ENCODE data around the gene ABCC1.

The ABCC1 gene

DNA sequence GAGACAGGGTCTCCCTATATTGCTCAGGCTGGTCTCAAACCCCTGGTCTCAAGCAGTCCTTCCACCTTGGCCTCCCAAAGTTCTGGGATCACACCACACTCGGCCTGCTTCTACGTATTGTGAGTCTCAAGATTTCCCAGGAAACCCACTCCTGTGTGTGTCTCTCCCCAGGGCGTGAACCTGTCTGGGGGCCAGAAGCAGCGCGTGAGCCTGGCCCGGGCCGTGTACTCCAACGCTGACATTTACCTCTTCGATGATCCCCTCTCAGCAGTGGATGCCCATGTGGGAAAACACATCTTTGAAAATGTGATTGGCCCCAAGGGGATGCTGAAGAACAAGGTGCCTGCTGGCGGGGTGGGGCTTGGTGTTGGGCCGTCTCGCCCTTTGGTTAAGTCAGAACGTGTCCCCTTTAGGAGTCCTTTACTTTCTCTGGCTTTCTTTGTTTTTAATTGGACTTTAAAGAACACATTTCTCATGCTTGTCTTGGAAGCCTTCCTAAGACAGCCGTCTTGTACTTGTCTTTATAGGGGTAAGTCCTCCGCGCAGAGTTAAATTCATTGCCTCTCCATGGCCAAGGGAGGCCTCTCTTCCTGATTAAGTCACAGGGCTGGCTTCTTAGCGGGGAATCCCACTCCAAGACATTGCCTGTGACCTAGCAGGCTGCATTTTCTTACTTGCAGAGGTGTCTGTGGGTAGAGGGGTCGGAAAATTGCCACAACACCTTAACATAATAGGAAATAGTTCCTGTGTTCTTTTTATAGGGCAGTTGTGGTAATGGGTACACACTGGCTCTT is 137.4 kb downstream of the ABCC1 start:
- no peak overlapping the region for H3K27ac ChIP-seq (ENCODE audit: low read depth, low read length)
- no peaks in the 10 kb centered on the region; the same call in 1 of the 2 replicates for H3K9me3 ChIP-seq (ENCODE audit: control insufficient read depth, insufficient read depth, low read length)
- no peak overlapping the region for H3K4me3 ChIP-seq (ENCODE audit: low read depth, low read length)
- no peaks in the 10 kb centered on the region for H3K4me1 ChIP-seq (ENCODE audit: control insufficient read depth, insufficient read depth, low read length)
- no peak overlapping the region for H3K9ac ChIP-seq (ENCODE audit: low read depth, low read length)
- no peaks in the 10 kb centered on the region for H3K27me3 ChIP-seq (ENCODE audit: control insufficient read depth, insufficient read depth, low read length)
- peaks cover 91% of the 10 kb centered on the region for H3K36me3 ChIP-seq (ENCODE audit: control insufficient read depth, insufficient read depth, low read length)

DNA sequence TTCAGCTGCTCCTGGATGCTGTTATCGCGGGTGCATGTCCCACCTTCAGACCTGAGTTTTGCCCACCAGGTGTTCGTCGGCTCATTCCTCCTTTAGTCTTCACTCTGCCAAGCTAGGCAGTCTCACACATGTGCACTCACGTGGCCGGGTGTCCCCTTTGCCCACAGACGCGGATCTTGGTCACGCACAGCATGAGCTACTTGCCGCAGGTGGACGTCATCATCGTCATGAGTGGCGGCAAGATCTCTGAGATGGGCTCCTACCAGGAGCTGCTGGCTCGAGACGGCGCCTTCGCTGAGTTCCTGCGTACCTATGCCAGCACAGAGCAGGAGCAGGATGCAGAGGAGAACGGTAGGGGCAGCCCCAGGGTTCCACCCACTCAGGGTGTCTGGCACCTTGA is 140.8 kb downstream of the ABCC1 start:
- Histone ChIP-seq H3K27ac (ENCODE audit: low read depth, low read length) (no peak overlapping the region), H3K9ac (ENCODE audit: low read depth, low read length) (no peak overlapping the region), H3K9me3 (ENCODE audit: control insufficient read depth, insufficient read depth, low read length) (no peaks in the 10 kb centered on the region), H3K4me3 (ENCODE audit: low read depth, low read length) (no peak overlapping the region), H3K36me3 (ENCODE audit: control insufficient read depth, insufficient read depth, low read length) (peaks cover 72% of the 10 kb centered on the region), H3K27me3 (ENCODE audit: control insufficient read depth, insufficient read depth, low read length) (no peaks in the 10 kb centered on the region), H3K4me1 (ENCODE audit: control insufficient read depth, insufficient read depth, low read length) (0 out of 2 replicates have a peak, but pooled peaks cover 5% of the 10 kb centered on the region)

DNA sequence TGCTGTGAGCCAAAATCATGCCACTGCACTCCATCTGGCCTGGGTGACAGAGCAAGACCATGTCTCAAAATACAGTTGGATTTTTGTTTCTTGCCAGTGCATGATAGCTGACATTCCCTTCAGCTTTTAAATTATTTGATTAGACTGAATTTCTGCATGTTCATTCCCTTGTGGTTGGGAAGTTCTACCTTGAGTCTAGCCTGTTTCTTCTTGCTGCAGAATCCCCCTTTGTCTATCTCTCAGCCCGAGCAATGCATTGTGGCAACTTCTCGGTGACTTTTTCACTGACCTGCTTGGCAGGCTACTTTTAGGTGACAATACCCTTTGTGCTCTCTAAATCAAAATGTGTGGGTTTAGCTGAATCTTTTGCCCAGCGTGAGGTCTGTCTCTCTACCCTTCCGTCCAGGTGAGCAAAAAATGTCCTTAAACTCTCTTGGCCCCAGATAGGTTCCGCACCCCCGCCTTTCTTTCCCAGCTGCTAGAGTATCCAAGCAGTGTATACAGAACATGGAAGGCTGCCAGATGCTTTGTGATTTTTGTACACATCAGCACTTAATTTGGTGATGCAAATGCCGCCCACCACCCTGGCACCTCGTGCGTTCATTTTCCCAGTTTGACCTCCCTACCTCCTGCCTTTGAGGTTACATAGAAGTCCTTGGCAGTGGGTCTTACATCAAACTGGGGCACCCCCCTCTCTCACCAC is 143.7 kb downstream of the ABCC1 start:
- H3K36me3 ChIP-seq (ENCODE audit: control insufficient read depth, insufficient read depth, low read length), result peaks cover 63% of the 10 kb centered on the region
- no peak overlapping the region for H3K9ac ChIP-seq (ENCODE audit: low read depth, low read length)
- 0 out of 2 replicates have a peak, but pooled peaks cover 5% of the 10 kb centered on the region for H3K4me1 ChIP-seq (ENCODE audit: control insufficient read depth, insufficient read depth, low read length)
- no peak overlapping the region for H3K4me3 ChIP-seq (ENCODE audit: low read depth, low read length)
- H3K27me3 ChIP-seq (ENCODE audit: control insufficient read depth, insufficient read depth, low read length), result no peaks in the 10 kb centered on the region
- H3K27ac ChIP-seq (ENCODE audit: low read depth, low read length), result peak overlapping the region; percentile 11
- H3K9me3 ChIP-seq (ENCODE audit: control insufficient read depth, insufficient read depth, low read length), result no peaks in the 10 kb centered on the region

DNA sequence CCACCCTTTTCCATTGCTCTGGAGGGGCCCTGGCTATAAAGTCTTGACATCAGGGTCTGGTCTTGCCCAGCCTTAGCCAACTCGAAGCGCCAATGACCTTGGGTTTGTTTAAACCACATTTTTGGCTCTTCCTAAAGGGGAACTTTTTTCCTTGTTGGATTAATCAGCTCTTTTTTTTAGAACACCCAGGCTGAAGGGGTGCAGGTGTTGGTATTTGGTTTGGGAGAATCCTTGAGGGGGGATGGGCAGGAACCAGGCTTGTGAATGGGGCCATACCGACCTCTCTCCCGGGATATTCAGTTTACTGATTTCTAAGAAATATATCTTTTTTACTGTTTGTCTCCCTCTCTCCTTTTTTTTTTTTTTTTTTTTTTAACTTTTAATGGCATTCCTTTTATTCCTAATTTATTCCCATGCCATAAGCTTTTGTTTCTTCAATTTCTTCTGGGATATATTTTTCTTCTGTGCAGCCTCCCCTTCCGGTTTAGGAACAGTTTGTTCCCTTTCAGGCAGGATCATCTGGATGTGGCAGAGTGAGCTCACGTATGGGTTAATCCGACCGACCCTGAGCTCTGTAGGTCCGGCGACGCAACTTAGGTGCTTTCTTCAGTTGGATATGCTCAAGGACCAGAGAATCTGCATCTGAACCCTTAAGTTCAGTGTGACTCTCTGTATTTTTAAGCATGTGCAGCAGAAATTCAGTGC is 144.4 kb downstream of the ABCC1 start:
- H3K9me3 ChIP-seq (ENCODE audit: control insufficient read depth, insufficient read depth, low read length), result no peaks in the 10 kb centered on the region
- H3K9ac ChIP-seq (ENCODE audit: low read depth, low read length), result no peak overlapping the region
- peak overlapping the region; percentile 11 for H3K27ac ChIP-seq (ENCODE audit: low read depth, low read length)
- H3K36me3 ChIP-seq (ENCODE audit: control insufficient read depth, insufficient read depth, low read length), result peaks cover 63% of the 10 kb centered on the region
- 0 out of 2 replicates have a peak, but pooled peaks cover 5% of the 10 kb centered on the region for H3K4me1 ChIP-seq (ENCODE audit: control insufficient read depth, insufficient read depth, low read length)
- H3K27me3 ChIP-seq (ENCODE audit: control insufficient read depth, insufficient read depth, low read length), result no peaks in the 10 kb centered on the region
- no peak overlapping the region for H3K4me3 ChIP-seq (ENCODE audit: low read depth, low read length)

DNA sequence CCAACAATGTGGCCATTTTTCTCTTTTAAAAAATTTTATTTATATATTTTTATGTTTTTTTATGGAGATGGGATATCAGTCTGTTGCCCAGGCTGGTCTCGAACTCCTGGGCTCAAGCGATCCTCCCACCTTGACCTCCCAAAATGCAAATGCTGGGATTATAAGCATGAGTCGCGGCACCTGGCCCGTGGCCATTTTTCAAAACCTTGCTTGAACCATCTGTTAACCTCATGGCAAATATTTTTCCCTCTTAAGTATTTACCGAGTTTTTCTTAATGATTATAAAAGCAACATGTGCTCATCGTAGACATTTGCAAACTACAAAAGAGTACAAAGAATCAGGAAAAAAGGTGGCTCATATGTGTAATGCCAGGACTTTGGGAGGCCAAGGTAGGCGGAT is 146.2 kb downstream of the ABCC1 start:
- Histone ChIP-seq H3K27ac (ENCODE audit: low read depth, low read length) (no peak overlapping the region), H3K9ac (ENCODE audit: low read depth, low read length) (no peak overlapping the region), H3K36me3 (ENCODE audit: control insufficient read depth, insufficient read depth, low read length) (peaks cover 62% of the 10 kb centered on the region), H3K4me3 (ENCODE audit: low read depth, low read length) (no peak overlapping the region), H3K9me3 (ENCODE audit: control insufficient read depth, insufficient read depth, low read length) (no peaks in the 10 kb centered on the region), H3K27me3 (ENCODE audit: control insufficient read depth, insufficient read depth, low read length) (no peaks in the 10 kb centered on the region), H3K4me1 (ENCODE audit: control insufficient read depth, insufficient read depth, low read length) (0 out of 2 replicates have a peak, but pooled peaks cover 5% of the 10 kb centered on the region)

DNA sequence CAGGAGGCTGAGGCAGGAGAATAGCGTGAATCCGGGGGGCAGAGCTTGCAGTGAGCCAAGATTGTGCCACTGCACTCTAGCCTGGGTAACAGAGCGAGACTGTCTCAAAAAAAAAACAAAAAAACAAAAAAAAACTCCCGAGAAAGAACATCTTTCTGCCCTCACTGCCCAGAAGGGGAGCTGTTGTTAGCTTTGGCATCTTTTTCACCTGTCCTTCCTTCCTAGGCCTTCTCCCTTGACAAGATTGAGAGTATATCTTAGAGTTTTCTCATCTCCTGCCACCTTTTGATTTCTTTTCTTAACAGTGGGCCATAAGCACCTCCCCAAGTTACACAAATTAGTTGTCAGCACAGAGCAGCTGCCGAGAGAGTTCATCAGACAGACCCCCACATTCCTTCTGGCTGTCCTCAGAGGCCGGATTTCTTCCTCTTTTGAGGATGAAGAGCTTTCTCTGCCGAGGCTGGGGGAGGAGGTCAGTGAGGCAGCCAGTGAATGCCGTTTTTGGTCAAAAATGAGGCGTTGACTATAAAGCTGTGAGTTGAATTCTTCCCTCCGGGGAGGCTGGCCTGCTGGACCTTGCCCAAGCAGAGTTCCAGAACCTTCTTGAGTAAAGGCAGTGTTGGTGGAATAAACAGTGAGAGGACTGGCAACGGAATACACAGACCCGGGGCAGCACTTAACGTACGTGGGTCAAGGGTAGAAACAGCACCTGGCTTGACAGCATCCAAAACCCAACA is 146.9 kb downstream of the ABCC1 start:
- no peaks in the 10 kb centered on the region for H3K9me3 ChIP-seq (ENCODE audit: control insufficient read depth, insufficient read depth, low read length)
- H3K36me3 ChIP-seq (ENCODE audit: control insufficient read depth, insufficient read depth, low read length), result peaks cover 59% of the 10 kb centered on the region
- H3K4me1 ChIP-seq (ENCODE audit: control insufficient read depth, insufficient read depth, low read length), result 0 out of 2 replicates have a peak, but pooled peaks cover 5% of the 10 kb centered on the region
- H3K4me3 ChIP-seq (ENCODE audit: low read depth, low read length), result no peak overlapping the region
- H3K27ac ChIP-seq (ENCODE audit: low read depth, low read length), result no peak overlapping the region
- no peak overlapping the region for H3K9ac ChIP-seq (ENCODE audit: low read depth, low read length)
- no peaks in the 10 kb centered on the region for H3K27me3 ChIP-seq (ENCODE audit: control insufficient read depth, insufficient read depth, low read length)

DNA sequence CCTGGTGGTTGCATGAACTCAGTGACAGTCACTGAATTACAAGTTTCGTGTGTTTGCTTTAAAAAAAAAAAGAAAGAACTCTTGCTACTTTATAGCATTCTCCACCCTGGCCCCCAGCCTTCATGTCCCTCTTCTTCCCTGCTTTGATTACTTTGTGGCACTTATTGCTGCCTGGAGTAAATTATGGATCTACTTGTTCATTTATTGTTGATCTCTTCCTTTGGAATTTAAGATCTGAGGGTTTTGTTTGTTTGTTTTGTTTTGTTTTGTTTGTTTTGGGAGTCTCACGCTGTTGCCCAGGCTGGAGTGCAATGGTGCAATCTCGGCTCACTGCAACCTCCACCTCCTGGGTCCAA is 147.4 kb downstream of the ABCC1 start:
- Histone ChIP-seq H3K9me3 (ENCODE audit: control insufficient read depth, insufficient read depth, low read length) (no peaks in the 10 kb centered on the region), H3K36me3 (ENCODE audit: control insufficient read depth, insufficient read depth, low read length) (peaks cover 59% of the 10 kb centered on the region), H3K4me3 (ENCODE audit: low read depth, low read length) (no peak overlapping the region), H3K27ac (ENCODE audit: low read depth, low read length) (no peak overlapping the region), H3K9ac (ENCODE audit: low read depth, low read length) (no peak overlapping the region), H3K27me3 (ENCODE audit: control insufficient read depth, insufficient read depth, low read length) (no peaks in the 10 kb centered on the region), H3K4me1 (ENCODE audit: control insufficient read depth, insufficient read depth, low read length) (0 out of 2 replicates have a peak, but pooled peaks cover 5% of the 10 kb centered on the region)

DNA sequence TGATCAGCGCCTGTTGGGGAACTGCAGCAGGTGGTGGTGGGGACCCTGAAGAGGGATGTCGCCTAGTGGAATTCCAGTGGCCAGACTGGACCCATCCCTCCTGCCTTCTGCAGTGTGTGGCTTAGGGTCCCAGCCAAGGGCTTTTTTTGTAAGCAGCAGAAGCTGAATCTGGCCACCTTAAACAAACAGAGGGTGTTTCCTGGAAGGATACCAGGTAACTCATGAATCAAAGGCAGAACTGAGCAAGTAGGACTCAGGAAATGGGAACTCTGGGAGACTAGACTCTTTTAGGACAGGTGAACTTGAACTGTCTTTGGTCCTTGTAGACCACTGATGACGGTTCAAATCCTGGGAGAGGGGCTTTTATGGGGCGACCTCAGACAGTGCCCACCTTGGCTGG is 149.9 kb downstream of the ABCC1 start:
- Histone ChIP-seq H3K4me3 (ENCODE audit: low read depth, low read length) (no peak overlapping the region), H3K27ac (ENCODE audit: low read depth, low read length) (no peak overlapping the region), H3K4me1 (ENCODE audit: control insufficient read depth, insufficient read depth, low read length) (no peaks in the 10 kb centered on the region), H3K27me3 (ENCODE audit: control insufficient read depth, insufficient read depth, low read length) (no peaks in the 10 kb centered on the region), H3K9ac (ENCODE audit: low read depth, low read length) (no peak overlapping the region), H3K9me3 (ENCODE audit: control insufficient read depth, insufficient read depth, low read length) (no peaks in the 10 kb centered on the region), H3K36me3 (ENCODE audit: control insufficient read depth, insufficient read depth, low read length) (peaks cover 69% of the 10 kb centered on the region)

DNA sequence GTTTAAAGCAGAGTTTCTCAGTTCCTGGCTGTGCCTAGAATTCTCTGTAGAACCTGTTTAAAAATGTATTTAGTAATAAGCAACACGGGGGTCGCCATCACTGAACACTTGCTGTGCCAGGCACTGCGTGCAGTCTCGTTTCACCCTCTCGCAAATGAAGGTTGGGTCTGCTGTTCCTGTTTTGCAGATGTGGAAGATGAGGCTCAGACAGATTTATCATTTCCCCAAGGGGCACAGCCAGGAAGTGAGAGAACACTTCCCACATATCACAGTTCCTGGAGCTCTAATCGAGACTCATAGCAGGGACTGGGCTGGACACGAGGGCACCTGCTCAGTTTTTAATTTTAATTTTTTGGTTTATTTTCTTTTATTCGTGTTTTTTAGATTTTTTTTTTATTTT is 151.2 kb downstream of the ABCC1 start:
- Histone ChIP-seq H3K27me3 (ENCODE audit: control insufficient read depth, insufficient read depth, low read length) (no peaks in the 10 kb centered on the region), H3K27ac (ENCODE audit: low read depth, low read length) (no peak overlapping the region), H3K4me3 (ENCODE audit: low read depth, low read length) (no peak overlapping the region), H3K36me3 (ENCODE audit: control insufficient read depth, insufficient read depth, low read length) (peaks cover 71% of the 10 kb centered on the region), H3K4me1 (ENCODE audit: control insufficient read depth, insufficient read depth, low read length) (no peaks in the 10 kb centered on the region), H3K9ac (ENCODE audit: low read depth, low read length) (no peak overlapping the region), H3K9me3 (ENCODE audit: control insufficient read depth, insufficient read depth, low read length) (no peaks in the 10 kb centered on the region)

DNA sequence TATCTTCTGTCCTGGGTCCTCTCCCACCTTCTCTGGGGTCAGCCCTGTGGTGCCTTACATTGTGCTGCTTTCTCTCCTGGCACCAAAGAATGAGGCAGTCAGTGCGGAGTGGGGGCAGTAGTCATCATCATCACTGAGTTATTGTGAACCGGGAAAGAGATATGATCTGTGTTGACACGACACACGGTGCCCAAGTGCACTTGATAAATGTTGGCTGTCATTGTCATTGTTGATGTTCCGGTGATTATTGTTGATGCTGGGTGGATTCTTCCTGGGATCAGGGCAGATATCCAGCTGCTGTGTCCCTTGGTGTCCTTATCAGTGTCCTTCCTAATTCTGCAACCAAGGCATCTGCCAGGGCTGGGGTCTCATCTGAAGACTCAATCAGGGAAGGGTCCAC is 152.2 kb downstream of the ABCC1 start:
- no peaks in the 10 kb centered on the region for H3K27me3 ChIP-seq (ENCODE audit: control insufficient read depth, insufficient read depth, low read length)
- no peak overlapping the region for H3K27ac ChIP-seq (ENCODE audit: low read depth, low read length)
- H3K4me3 ChIP-seq (ENCODE audit: low read depth, low read length), result no peak overlapping the region
- H3K9me3 ChIP-seq (ENCODE audit: control insufficient read depth, insufficient read depth, low read length), result no peaks in the 10 kb centered on the region
- H3K9ac ChIP-seq (ENCODE audit: low read depth, low read length), result no peak overlapping the region
- H3K4me1 ChIP-seq (ENCODE audit: control insufficient read depth, insufficient read depth, low read length), result no peaks in the 10 kb centered on the region
- H3K36me3 ChIP-seq (ENCODE audit: control insufficient read depth, insufficient read depth, low read length), result peaks cover 76% of the 10 kb centered on the region

Measured in HUES48 (cell line).